Stimulated activated effector memory CD8-positive, alpha-beta T cell treated with anti-CD3 and anti-CD28 coated beads, Interleukin-12 subunit alpha, Interleukin-12 subunit beta, amount 100 ng/mL, for 72 hours (primary cell): ENCODE data around the gene PTH1R.
A peak's percentile ranks its signal among the peaks of the same experiment; 100 is the strongest.

ENCODE experiments used
- ATAC-seq: fragments of 150-1000 bp; cut with Tn5 transposase; 2 replicates; pipeline ENCODE4 v1.10.0; 2021
- DNase-seq, 2 donors: peaks; one replicate each; pipeline ENCODE4 v3.0.0; 2021 to 2022; ENCODE audit warnings: low spot score in 2 of 2
- H3K27ac Mint-ChIP-seq: one replicate; pipeline ENCODE4 v1.8.0; 2022; ENCODE audit warnings: mild to moderate bottlenecking, mixed read lengths
- H3K36me3 Mint-ChIP-seq: one replicate; pipeline ENCODE4 v1.8.0; 2022; ENCODE audit warnings: mild to moderate bottlenecking, mixed read lengths
- H3K4me1 Mint-ChIP-seq: one replicate; pipeline ENCODE4 v1.8.0; 2022; ENCODE audit warnings: mixed read lengths
- H3K4me3 Mint-ChIP-seq: one replicate; pipeline ENCODE4 v1.8.0; 2022; ENCODE audit warnings: mild to moderate bottlenecking, mixed read lengths
- H3K9me3 Mint-ChIP-seq: one replicate; pipeline ENCODE4 v1.8.0; 2022; ENCODE audit warnings: mixed read lengths

Gene PTH1R

DNA sequence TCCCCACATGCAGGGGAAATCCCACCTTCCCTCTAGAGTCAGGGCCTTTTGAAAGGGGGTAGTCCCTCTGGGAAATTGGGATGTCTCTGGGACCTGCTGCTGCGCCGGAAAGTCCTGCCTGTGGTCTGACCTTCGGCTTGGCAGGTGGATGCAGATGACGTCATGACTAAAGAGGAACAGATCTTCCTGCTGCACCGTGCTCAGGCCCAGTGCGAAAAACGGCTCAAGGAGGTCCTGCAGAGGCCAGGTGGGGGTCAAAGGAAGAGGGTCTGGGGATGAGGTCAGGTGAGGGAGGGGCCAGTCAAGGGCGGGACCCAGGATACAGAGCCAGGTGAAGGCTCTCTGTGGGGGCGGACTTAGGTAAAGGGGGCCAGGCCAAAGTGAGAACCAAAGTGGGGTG is 16.2 kb downstream of the PTH1R start:
- Mint-ChIP-seq H3K9me3 (no peaks in the 10 kb centered on the region), H3K36me3 (no peaks in the 10 kb centered on the region), H3K4me3 (no peak overlapping the region), H3K4me1 (peaks cover 23% of the 10 kb centered on the region), H3K27ac (no peak overlapping the region)
- ATAC-seq: no peak
- DNase-seq: no peak

GRCh38 chr3:46894256-46894655 is 16.7 kb downstream of the PTH1R start:
- Mint-ChIP-seq H3K9me3 (no peaks in the 10 kb centered on the region), H3K4me1 (peaks cover 28% of the 10 kb centered on the region), H3K27ac (no peak overlapping the region), H3K36me3 (no peaks in the 10 kb centered on the region), H3K4me3 (no peak overlapping the region)
- DNase-seq: no peak
- ATAC-seq: no peak

DNA sequence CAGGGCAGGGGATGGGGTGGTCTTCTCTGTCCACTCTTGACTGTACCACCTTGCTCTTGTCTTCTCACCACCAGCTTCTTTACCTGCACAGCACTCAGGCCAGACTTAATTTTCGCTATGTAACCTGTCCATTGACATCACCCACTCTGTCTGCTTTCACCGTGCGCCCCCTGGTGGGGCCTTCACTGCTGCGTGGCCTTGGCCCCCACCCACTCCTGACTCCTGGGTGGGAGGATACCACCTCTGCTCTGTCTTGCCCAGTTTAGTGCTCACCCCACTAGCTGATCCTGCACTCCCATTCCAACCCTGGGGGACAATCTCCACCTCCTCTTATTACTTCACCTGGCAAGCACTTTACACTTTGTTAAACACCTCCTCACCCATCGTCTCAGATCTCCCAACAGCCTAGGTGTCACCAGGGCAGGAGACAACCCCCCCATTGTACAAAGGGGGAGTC is 17.7 kb downstream of the PTH1R start:
- peaks cover 28% of the 10 kb centered on the region for H3K4me1 Mint-ChIP-seq
- DNase-seq (peak; percentile 71 to 84), ATAC-seq (peak; percentile 77)
- H3K4me3 Mint-ChIP-seq: no peak overlapping the region
- H3K27ac Mint-ChIP-seq: no peak overlapping the region
- no peaks in the 10 kb centered on the region for H3K36me3 Mint-ChIP-seq
- H3K9me3 Mint-ChIP-seq: no peaks in the 10 kb centered on the region

- H3K9me3 Mint-ChIP-seq: no peaks in the 10 kb centered on the region
- H3K27ac Mint-ChIP-seq: no peak overlapping the region
- H3K4me3 Mint-ChIP-seq: no peak overlapping the region
- DNase-seq: no peak
- no peak for ATAC-seq
- peaks cover 28% of the 10 kb centered on the region for H3K4me1 Mint-ChIP-seq
- no peaks in the 10 kb centered on the region for H3K36me3 Mint-ChIP-seq
Observed at GRCh38 chr3:46895761-46896160, 18.2 kb downstream of the PTH1R start.

GRCh38 chr3:46896386-46896785 is 18.9 kb downstream of the PTH1R start:
- H3K27ac Mint-ChIP-seq: no peak overlapping the region
- no peak for ATAC-seq
- no peaks in the 10 kb centered on the region for H3K36me3 Mint-ChIP-seq
- no peak overlapping the region for H3K4me3 Mint-ChIP-seq
- H3K4me1 Mint-ChIP-seq: peaks cover 26% of the 10 kb centered on the region
- no peak for DNase-seq
- no peaks in the 10 kb centered on the region for H3K9me3 Mint-ChIP-seq

- ATAC-seq: no peak
- H3K4me3 Mint-ChIP-seq: no peak overlapping the region
- no peaks in the 10 kb centered on the region for H3K9me3 Mint-ChIP-seq
- no peak overlapping the region for H3K27ac Mint-ChIP-seq
- no peaks in the 10 kb centered on the region for H3K36me3 Mint-ChIP-seq
- H3K4me1 Mint-ChIP-seq: peaks cover 21% of the 10 kb centered on the region
- no peak for DNase-seq
Observed at GRCh38 chr3:46897031-46897430, 19.5 kb downstream of the PTH1R start.

- DNase-seq: no peak
- no peak overlapping the region for H3K4me3 Mint-ChIP-seq
- H3K9me3 Mint-ChIP-seq: no peaks in the 10 kb centered on the region
- ATAC-seq: no peak
- H3K27ac Mint-ChIP-seq: no peak overlapping the region
- no peaks in the 10 kb centered on the region for H3K36me3 Mint-ChIP-seq
- H3K4me1 Mint-ChIP-seq: peaks cover 21% of the 10 kb centered on the region
Observed at GRCh38 chr3:46897829-46898320, 20.4 kb downstream of the PTH1R start.

GRCh38 chr3:46898321-46899150 is 21.0 kb downstream of the PTH1R start:
- Mint-ChIP-seq H3K36me3 (no peaks in the 10 kb centered on the region), H3K9me3 (no peaks in the 10 kb centered on the region), H3K4me1 (peaks cover 25% of the 10 kb centered on the region), H3K27ac (no peak overlapping the region), H3K4me3 (peak overlapping the region; percentile 26)
- DNase-seq (no peak), ATAC-seq (no peak)

DNA sequence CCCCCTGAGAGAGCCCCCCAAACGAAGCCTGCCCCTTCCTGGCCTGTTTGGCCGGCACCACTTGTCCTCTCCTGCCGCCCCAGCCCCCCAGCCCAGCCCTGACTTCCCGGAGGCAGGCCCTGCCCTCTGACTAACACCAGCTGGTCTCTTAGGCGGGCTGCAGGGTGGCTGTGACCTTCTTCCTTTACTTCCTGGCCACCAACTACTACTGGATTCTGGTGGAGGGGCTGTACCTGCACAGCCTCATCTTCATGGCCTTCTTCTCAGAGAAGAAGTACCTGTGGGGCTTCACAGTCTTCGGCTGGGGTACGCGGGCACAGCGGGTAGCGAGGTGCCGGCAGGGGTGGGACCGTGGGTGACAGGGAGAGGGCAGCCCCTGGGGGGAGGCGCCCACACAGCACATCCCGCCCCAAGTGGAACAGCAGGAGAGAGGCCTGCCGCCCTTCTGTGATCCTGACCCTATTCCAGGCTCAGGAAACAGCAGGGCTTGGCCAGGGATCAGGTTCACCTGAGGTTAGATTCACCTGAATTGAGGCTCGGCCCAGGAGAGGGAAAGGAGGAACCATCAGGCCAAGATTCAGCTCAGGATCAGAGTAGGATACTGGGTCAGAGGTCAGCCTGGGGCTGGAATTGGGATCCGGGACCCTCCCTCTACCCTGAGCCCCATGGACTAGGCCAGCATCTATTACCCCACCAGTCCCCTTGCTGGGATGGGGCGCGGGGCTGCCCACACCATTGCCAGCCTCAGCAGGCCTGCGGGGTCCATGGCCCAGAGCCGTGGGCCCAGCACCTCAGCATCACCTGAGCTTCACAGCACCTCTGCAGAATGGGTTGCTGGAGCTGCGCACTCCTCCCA is 21.9 kb downstream of the PTH1R start:
- DNase-seq (no peak), ATAC-seq (no peak)
- no peaks in the 10 kb centered on the region for H3K36me3 Mint-ChIP-seq
- H3K27ac Mint-ChIP-seq: no peak overlapping the region
- no peaks in the 10 kb centered on the region for H3K9me3 Mint-ChIP-seq
- peak overlapping the region; percentile 26 for H3K4me3 Mint-ChIP-seq
- peaks cover 26% of the 10 kb centered on the region for H3K4me1 Mint-ChIP-seq

DNA sequence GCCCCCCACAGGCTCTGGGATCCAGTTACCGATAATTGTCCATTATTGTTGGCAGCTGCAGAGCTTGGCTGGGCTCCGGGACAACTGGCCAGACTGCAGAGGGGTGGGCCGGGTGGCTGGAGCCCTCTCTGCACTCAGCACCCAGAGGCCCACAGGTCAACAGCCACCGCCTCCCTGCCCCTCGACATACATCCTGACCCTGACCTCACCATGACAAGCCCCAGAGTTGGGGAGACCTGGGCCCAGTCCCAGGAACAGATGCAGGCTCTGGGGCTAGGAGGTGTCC is 22.4 kb downstream of the PTH1R start:
- Mint-ChIP-seq H3K27ac (no peak overlapping the region), H3K36me3 (no peaks in the 10 kb centered on the region), H3K9me3 (no peaks in the 10 kb centered on the region), H3K4me3 (no peak overlapping the region), H3K4me1 (peaks cover 26% of the 10 kb centered on the region)
- no peak for DNase-seq
- ATAC-seq: no peak

GRCh38 chr3:46900356-46900755 is 22.8 kb downstream of the PTH1R start:
- Mint-ChIP-seq H3K9me3 (no peaks in the 10 kb centered on the region), H3K27ac (no peak overlapping the region), H3K4me3 (no peak overlapping the region), H3K4me1 (peaks cover 22% of the 10 kb centered on the region), H3K36me3 (no peaks in the 10 kb centered on the region)
- ATAC-seq (no peak), DNase-seq (no peak)

DNA sequence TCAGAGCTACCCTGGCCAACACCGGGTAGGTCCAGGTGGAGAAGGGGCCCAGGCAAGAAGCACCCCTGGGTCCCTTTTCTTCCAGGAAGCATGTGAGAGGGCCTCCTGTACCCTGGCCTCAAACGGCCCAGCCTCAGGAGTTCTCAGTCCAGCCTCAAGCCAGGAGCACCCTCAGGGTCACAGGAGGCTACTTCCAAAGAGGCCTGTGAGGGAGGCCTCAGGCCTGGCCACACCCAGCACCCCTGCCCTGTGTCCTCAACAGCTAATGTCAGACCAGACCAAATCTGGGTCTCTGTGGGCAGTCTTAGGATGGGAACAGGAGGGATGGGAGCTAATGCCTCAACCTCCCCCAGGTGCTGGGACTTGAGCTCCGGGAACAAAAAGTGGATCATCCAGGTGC is 23.5 kb downstream of the PTH1R start:
- Mint-ChIP-seq H3K27ac (no peak overlapping the region), H3K4me3 (no peak overlapping the region), H3K36me3 (no peaks in the 10 kb centered on the region), H3K4me1 (peaks cover 21% of the 10 kb centered on the region), H3K9me3 (no peaks in the 10 kb centered on the region)
- ATAC-seq (no peak), DNase-seq (no peak)

DNA sequence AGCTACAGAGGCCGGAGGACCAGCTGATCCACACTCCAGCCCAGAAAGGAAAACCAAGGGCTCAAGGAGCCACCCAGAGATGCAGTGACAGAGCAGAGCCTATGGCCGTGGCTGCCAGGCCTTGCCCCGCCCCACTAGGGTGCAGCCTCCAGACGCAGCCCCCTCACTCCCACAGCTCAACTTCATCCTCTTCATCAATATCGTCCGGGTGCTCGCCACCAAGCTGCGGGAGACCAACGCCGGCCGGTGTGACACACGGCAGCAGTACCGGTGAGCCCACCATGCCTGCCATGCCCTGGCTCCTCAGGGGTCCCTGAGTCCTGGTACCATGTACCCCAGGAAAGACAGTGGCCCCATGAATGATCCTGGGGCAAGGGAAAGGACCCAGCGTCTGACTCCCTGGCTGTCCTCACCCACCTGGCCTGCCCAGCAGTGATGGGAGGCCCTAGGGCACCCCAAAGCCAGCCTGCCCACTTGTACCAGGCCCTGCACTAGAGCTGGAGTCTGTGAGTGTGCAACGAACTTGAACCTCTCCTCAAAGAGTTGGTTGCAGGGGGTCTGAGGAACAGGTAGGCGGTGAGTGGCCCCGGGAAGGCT is 24.2 kb downstream of the PTH1R start:
- Mint-ChIP-seq H3K27ac (no peak overlapping the region), H3K36me3 (no peaks in the 10 kb centered on the region), H3K9me3 (no peaks in the 10 kb centered on the region), H3K4me3 (no peak overlapping the region), H3K4me1 (peaks cover 21% of the 10 kb centered on the region)
- no peak for ATAC-seq
- DNase-seq: no peak

- H3K4me3 Mint-ChIP-seq: no peak overlapping the region
- H3K9me3 Mint-ChIP-seq: no peaks in the 10 kb centered on the region
- DNase-seq: no peak
- H3K27ac Mint-ChIP-seq: no peak overlapping the region
- H3K36me3 Mint-ChIP-seq: no peaks in the 10 kb centered on the region
- H3K4me1 Mint-ChIP-seq: peaks cover 21% of the 10 kb centered on the region
- no peak for ATAC-seq
Observed at GRCh38 chr3:46902188-46902631, 24.7 kb downstream of the PTH1R start.
